Astrocyte (in vitro differentiated cells and primary cell): ENCODE measurements around the gene GDPD4. TPM values are rescaled to one million over a fixed set of nuclear protein-coding genes. Genes with fewer than 3 reads are reported as not detected.

Experiments used
- DNase-seq: peaks from one replicate; pipeline ENCODE4 v3.0.0-alpha.2; 2010; ENCODE audit warnings: low read depth
- FAIRE-seq: peaks from 2 replicates; lab custom pipeline; 2011; peaks lifted over from hg19 to GRCh38; lab: Jason Lieb, UNC
- H2AFZ ChIP-seq: 2 replicates; pipeline ENCODE4 v1.6.0; 2012; ENCODE audit warnings: low read depth, low read length, inconsistent platforms
- H3K27ac ChIP-seq: 2 replicates; pipeline ENCODE4 v1.5.1; 2011; ENCODE audit warnings: low read depth, low read length, inconsistent platforms
- H3K27me3 ChIP-seq: 2 replicates; pipeline ENCODE4 v1.6.0; 2011; ENCODE audit warnings: low read length, inconsistent platforms; ENCODE audit not compliant: insufficient read depth
- H3K36me3 ChIP-seq: 2 replicates; pipeline ENCODE4 v1.5.1; 2011; ENCODE audit warnings: low read length, inconsistent platforms; ENCODE audit not compliant: insufficient read depth
- H3K4me1 ChIP-seq: 2 replicates; pipeline ENCODE4 v1.5.1; 2011; ENCODE audit warnings: low read length, inconsistent platforms; ENCODE audit not compliant: insufficient read depth
- H3K4me2 ChIP-seq: 2 replicates; pipeline ENCODE4 v1.6.0; 2012; ENCODE audit warnings: low read length, inconsistent platforms
- H3K4me3 ChIP-seq: 2 replicates; pipeline ENCODE4 v1.5.1; 2011; ENCODE audit warnings: low read depth, mild to moderate bottlenecking, low read length, inconsistent platforms; ENCODE audit not compliant: insufficient read depth
- H3K79me2 ChIP-seq: 2 replicates; pipeline ENCODE4 v1.6.0; 2012; ENCODE audit warnings: mild to moderate bottlenecking, low read length, inconsistent platforms; ENCODE audit not compliant: insufficient read depth
- H3K9ac ChIP-seq: 2 replicates; pipeline ENCODE4 v1.6.0; 2012; ENCODE audit warnings: mild to moderate bottlenecking, low read length, inconsistent platforms
- H3K9me3 ChIP-seq: 2 replicates; pipeline ENCODE4 v1.5.1; 2012; ENCODE audit warnings: low read depth, mild to moderate bottlenecking, low read length, inconsistent platforms; ENCODE audit not compliant: insufficient read depth
- H4K20me1 ChIP-seq: 2 replicates; pipeline ENCODE4 v1.6.0; 2012; ENCODE audit warnings: low read length, inconsistent platforms; ENCODE audit not compliant: insufficient read depth
- H3K27ac Mint-ChIP-seq: one replicate; pipeline ENCODE4 v1.8.0; 2021; ENCODE audit warnings: mild to moderate bottlenecking, mixed read lengths; ENCODE audit not compliant: unreplicated experiment
- H3K27me3 Mint-ChIP-seq: one replicate; pipeline ENCODE4 v1.8.0; 2021; ENCODE audit warnings: low read depth, mixed read lengths; ENCODE audit not compliant: unreplicated experiment
- H3K36me3 Mint-ChIP-seq: one replicate; pipeline ENCODE4 v1.8.0; 2021; ENCODE audit warnings: low read depth, mixed read lengths; ENCODE audit not compliant: unreplicated experiment
- H3K4me1 Mint-ChIP-seq: one replicate; pipeline ENCODE4 v1.8.0; 2021; ENCODE audit warnings: low read depth, mixed read lengths; ENCODE audit not compliant: unreplicated experiment
- H3K4me3 Mint-ChIP-seq: one replicate; pipeline ENCODE4 v1.8.0; 2021; ENCODE audit warnings: mild to moderate bottlenecking, moderate library complexity, mixed read lengths; ENCODE audit not compliant: unreplicated experiment
- H3K9me3 Mint-ChIP-seq: one replicate; pipeline ENCODE4 v1.8.0; 2021; ENCODE audit warnings: mild to moderate bottlenecking, mixed read lengths; ENCODE audit not compliant: unreplicated experiment
- EZH2 ChIP-seq: IDR thresholded peaks from 2 replicates; pipeline ENCODE4 v1.6.1; 2012; ENCODE audit warnings: mild to moderate bottlenecking, low read length, inconsistent platforms; ENCODE audit not compliant: insufficient read depth
- total RNA-seq: library from RNA; stranded (reverse); gene quantifications from 2 replicates; pipeline ENCODE4 v1.2.1, GENCODE V29; 2021
- TF ChIP-seq, protein P1 (sequence below): IDR thresholded peaks from 2 replicates; pipeline ENCODE4 v1.5.1; 2011; ENCODE audit warnings: low read depth, mild to moderate bottlenecking, inconsistent platforms, low read length, moderate library complexity; ENCODE audit not compliant: insufficient read depth

GDPD4 gene
- total RNA-seq, 1 donor from 2014 or later = not detected

DNA sequence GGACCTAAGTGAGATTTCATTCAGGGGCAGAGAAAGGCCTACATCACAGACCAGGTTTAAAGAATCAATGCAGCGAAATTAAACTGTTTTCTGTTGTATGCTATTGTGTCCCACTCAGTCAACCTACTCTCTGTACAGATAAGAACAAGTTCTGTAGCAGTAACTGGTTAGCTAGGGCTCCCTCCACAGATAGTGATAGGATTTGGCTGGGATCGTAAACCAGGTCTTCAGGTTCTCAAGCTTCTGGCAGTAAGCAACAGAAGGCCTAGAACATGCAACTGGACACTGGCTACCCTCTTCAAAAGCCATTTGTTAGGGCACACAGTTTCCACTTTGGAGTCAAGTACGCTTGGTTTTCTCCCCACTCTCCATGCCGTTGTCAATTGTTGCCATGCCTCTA is 69.2 kb downstream of the GDPD4 start:
- Histone ChIP-seq H3K27me3 (no peaks in the 10 kb centered on the region), H3K4me3 (no peak overlapping the region), H3K9me3 (no peaks in the 10 kb centered on the region), H3K4me2 (no peak overlapping the region), H2AFZ (no peak overlapping the region), H3K27ac (no peak overlapping the region), H4K20me1 (no peaks in the 10 kb centered on the region), H3K4me1 (no peaks in the 10 kb centered on the region), H3K79me2 (no peaks in the 10 kb centered on the region), H3K9ac (no peak overlapping the region), H3K36me3 (no peaks in the 10 kb centered on the region)
- FAIRE-seq (no peak), DNase-seq (no peak)
- Mint-ChIP-seq H3K4me1 (no peaks in the 10 kb centered on the region), H3K9me3 (no peaks in the 10 kb centered on the region), H3K4me3 (no peak overlapping the region), H3K36me3 (no peaks in the 10 kb centered on the region), H3K27ac (no peak overlapping the region), H3K27me3 (peaks cover 7% of the 10 kb centered on the region)
- TF ChIP-seq, protein P1, sequence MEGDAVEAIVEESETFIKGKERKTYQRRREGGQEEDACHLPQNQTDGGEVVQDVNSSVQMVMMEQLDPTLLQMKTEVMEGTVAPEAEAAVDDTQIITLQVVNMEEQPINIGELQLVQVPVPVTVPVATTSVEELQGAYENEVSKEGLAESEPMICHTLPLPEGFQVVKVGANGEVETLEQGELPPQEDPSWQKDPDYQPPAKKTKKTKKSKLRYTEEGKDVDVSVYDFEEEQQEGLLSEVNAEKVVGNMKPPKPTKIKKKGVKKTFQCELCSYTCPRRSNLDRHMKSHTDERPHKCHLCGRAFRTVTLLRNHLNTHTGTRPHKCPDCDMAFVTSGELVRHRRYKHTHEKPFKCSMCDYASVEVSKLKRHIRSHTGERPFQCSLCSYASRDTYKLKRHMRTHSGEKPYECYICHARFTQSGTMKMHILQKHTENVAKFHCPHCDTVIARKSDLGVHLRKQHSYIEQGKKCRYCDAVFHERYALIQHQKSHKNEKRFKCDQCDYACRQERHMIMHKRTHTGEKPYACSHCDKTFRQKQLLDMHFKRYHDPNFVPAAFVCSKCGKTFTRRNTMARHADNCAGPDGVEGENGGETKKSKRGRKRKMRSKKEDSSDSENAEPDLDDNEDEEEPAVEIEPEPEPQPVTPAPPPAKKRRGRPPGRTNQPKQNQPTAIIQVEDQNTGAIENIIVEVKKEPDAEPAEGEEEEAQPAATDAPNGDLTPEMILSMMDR = no peak
- no peak for TF ChIP-seq EZH2

DNA sequence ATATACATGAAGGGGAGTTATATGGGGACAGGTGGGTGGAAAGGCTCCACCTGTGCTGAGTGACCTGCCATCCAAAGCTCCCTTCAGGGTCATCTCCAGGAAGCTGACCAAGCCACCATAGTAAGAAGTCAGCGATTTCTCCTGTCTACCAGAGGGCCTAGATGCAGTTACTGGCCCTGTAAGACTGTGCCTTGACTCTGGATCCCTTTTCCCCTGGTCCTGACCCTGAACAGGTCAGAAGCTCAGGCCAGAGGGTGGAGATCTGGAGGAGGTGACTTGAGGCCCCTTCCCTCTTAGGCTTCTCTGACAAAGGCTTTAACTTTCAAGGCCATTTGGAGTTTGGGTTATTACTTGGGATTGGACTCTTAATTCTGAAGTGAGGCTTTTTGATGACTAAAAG is 69.7 kb downstream of the GDPD4 start:
- H2AFZ ChIP-seq = no peak overlapping the region
- H3K27me3 ChIP-seq = no peaks in the 10 kb centered on the region
- no peak overlapping the region for H3K4me3 ChIP-seq
- H3K27ac ChIP-seq = no peak overlapping the region
- H3K4me1 ChIP-seq = no peaks in the 10 kb centered on the region
- DNase-seq = no peak
- no peaks in the 10 kb centered on the region for H3K79me2 ChIP-seq
- no peaks in the 10 kb centered on the region for H4K20me1 ChIP-seq
- no peak overlapping the region for H3K4me2 ChIP-seq
- no peaks in the 10 kb centered on the region for H3K4me1 Mint-ChIP-seq
- H3K36me3 ChIP-seq = no peaks in the 10 kb centered on the region
- H3K9ac ChIP-seq = no peak overlapping the region
- no peak for TF ChIP-seq EZH2
- TF ChIP-seq, protein P1 = no peak
- H3K9me3 Mint-ChIP-seq = no peaks in the 10 kb centered on the region
- no peaks in the 10 kb centered on the region for H3K36me3 Mint-ChIP-seq
- peaks cover 7% of the 10 kb centered on the region for H3K27me3 Mint-ChIP-seq
- H3K27ac Mint-ChIP-seq = no peak overlapping the region
- no peak for FAIRE-seq
- no peak overlapping the region for H3K4me3 Mint-ChIP-seq
- no peaks in the 10 kb centered on the region for H3K9me3 ChIP-seq

DNA sequence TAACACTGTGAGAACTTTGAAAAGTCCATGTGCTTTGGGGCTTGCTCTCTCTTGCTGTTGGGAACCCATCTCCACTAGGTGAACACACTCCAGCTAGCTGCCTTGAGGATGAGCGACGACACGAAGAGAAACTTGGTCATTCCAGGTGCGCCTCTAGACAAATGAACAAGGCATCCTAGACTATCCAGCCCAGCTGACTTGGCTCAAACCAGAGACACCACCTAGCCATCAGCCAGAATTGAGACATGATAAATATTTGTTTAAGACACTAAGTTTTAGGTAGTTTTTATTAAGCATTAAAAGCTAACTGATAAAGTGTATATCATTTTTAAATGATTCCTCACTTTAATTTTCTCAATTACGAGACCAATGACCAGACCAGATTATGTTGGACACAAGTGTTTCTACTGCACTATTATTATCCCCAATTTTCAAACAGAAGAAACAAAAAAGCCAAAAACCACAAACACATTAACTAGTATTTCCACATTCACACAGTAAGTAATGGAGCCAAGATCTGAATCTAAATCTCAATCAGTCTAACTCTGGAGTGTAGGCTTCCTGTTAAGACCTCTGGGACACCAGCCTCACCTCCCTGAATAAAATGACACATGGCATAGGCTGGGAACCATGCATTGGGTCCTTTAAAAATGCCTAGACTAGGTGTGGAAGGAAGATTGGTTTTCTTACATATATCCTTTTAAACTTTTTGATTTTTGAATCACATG is 70.4 kb downstream of the GDPD4 start:
- H3K36me3 ChIP-seq = no peaks in the 10 kb centered on the region
- Mint-ChIP-seq H3K36me3 (no peaks in the 10 kb centered on the region), H3K4me1 (no peaks in the 10 kb centered on the region), H3K9me3 (no peaks in the 10 kb centered on the region), H3K27me3 (peaks cover 7% of the 10 kb centered on the region), H3K4me3 (no peak overlapping the region), H3K27ac (no peak overlapping the region)
- H2AFZ ChIP-seq = no peak overlapping the region
- no peak for TF ChIP-seq EZH2
- TF ChIP-seq, protein P1 = no peak
- no peak overlapping the region for H3K9ac ChIP-seq
- DNase-seq (no peak), FAIRE-seq (no peak)
- H4K20me1 ChIP-seq = no peaks in the 10 kb centered on the region
- H3K27me3 ChIP-seq = no peaks in the 10 kb centered on the region
- no peaks in the 10 kb centered on the region for H3K9me3 ChIP-seq
- no peak overlapping the region for H3K4me3 ChIP-seq
- no peaks in the 10 kb centered on the region for H3K4me1 ChIP-seq
- no peaks in the 10 kb centered on the region for H3K79me2 ChIP-seq
- no peak overlapping the region for H3K4me2 ChIP-seq
- H3K27ac ChIP-seq = no peak overlapping the region
